Peyer's patch (tissue), 4 donors: Measurements from ENCODE around the gene HAPLN3. TPM values are rescaled to one million over a fixed set of nuclear protein-coding genes. Genes with fewer than 3 reads are reported as not detected.

Experiments used
- DNase-seq, 3 donors: peaks; one replicate each; pipeline ENCODE4 v3.0.0-alpha.2; 2017 to 2019
- H3K27ac ChIP-seq, 4 donors: fragments of 200-600 bp; sonication (generic); one replicate each; pipeline ENCODE4 v1.5.1; 2016 to 2019
- H3K27me3 ChIP-seq, 2 donors: fragments of 200-600 bp; sonication (generic); one replicate each; pipeline ENCODE4 v1.5.1; 2019
- H3K36me3 ChIP-seq, 3 donors: fragments of 200-600 bp; sonication (generic); one replicate each; pipeline ENCODE4 v1.5.1; 2016 to 2019
- H3K4me1 ChIP-seq, 4 donors: fragments of 200-600 bp; sonication (generic); one replicate each; pipeline ENCODE4 v1.5.1; 2016 to 2019
- H3K4me3 ChIP-seq, 4 donors: fragments of 200-600 bp; sonication (generic); 1 replicate in 3 of 4; 2 replicates in 1 of 4; pipeline ENCODE4 v1.5.1; 2016 to 2019; ENCODE audit warnings: mild to moderate bottlenecking in 1 of 4
- H3K9me3 ChIP-seq, 4 donors: fragments of 200-600 bp; sonication (generic); one replicate each; pipeline ENCODE4 v1.5.1; 2016 to 2019; ENCODE audit warnings: mild to moderate bottlenecking in 1 of 4
- POLR2A ChIP-seq, 2 donors: fragments of 450-650 bp; IDR thresholded peaks; one replicate each; pipeline ENCODE4 v1.5.1; 2017; ENCODE audit warnings: antibody characterized with exemption in 2 of 2, mild to moderate bottlenecking in 2 of 2, moderate library complexity in 2 of 2
- total RNA-seq, 4 donors: library from RNA; depleted of rRNA; stranded (reverse); fragments of >200 nt; gene quantifications; one replicate each; pipeline ENCODE4 v1.1.0, GENCODE V29; 2016
- TF ChIP-seq, protein P1 (sequence below), 6 experiments: fragments of 450-650 bp in 4 of 6; fragments of 200-600 bp in 2 of 6; sonication (generic) in 1 of 6; IDR thresholded peaks; one replicate each; pipeline ENCODE4 v1.5.1; 2017 to 2019; ENCODE audit warnings: antibody characterized with exemption in 6 of 6, mild to moderate bottlenecking in 3 of 6, moderate library complexity in 1 of 6

HAPLN3 gene
- total RNA-seq, 4 donors from 2014 or later = 3.7 to 21.5 (median 5.6) TPM

DNA sequence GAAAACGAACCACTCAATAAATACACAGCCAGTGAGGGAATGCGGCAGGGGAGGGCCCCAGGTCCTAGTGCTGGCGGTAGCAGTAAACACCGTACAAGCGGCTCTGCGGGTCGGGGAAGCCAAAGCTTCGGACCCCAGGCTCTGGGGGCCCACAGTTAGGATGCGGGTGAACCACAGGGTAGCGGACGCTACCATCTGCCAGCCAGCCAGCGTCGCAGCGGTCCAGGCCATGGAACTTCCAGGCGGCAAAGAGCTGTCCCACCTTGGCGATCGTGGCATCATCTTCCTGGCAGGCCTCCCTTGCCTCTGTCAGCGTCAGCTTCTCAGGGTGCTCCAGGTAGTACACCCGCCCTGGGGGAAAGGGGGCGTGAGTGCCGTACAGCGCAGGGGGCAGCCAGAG, 17.4 kb downstream of the HAPLN3 start:
- Histone ChIP-seq H3K27ac (no peak overlapping the region), H3K4me3 (no peak overlapping the region), H3K27me3 (no peaks in the 10 kb centered on the region), H3K36me3 (no peaks in the 10 kb centered on the region), H3K4me1 (no peaks in the 10 kb centered on the region), H3K9me3 (no peaks in the 10 kb centered on the region)
- TF ChIP-seq, protein P1, sequence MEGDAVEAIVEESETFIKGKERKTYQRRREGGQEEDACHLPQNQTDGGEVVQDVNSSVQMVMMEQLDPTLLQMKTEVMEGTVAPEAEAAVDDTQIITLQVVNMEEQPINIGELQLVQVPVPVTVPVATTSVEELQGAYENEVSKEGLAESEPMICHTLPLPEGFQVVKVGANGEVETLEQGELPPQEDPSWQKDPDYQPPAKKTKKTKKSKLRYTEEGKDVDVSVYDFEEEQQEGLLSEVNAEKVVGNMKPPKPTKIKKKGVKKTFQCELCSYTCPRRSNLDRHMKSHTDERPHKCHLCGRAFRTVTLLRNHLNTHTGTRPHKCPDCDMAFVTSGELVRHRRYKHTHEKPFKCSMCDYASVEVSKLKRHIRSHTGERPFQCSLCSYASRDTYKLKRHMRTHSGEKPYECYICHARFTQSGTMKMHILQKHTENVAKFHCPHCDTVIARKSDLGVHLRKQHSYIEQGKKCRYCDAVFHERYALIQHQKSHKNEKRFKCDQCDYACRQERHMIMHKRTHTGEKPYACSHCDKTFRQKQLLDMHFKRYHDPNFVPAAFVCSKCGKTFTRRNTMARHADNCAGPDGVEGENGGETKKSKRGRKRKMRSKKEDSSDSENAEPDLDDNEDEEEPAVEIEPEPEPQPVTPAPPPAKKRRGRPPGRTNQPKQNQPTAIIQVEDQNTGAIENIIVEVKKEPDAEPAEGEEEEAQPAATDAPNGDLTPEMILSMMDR (IDR thresholded peaks at IDR 0.05) = no peak
- no peak for TF ChIP-seq POLR2A (IDR thresholded peaks at IDR 0.05)
- DNase-seq = no peak

- no peaks in the 10 kb centered on the region for H3K4me1 ChIP-seq
- H3K9me3 ChIP-seq = no peaks in the 10 kb centered on the region
- no peaks in the 10 kb centered on the region for H3K27me3 ChIP-seq
- no peak for DNase-seq
- no peak overlapping the region for H3K4me3 ChIP-seq
- TF ChIP-seq POLR2A (IDR thresholded peaks at IDR 0.05) = no peak
- TF ChIP-seq, protein P1 (IDR thresholded peaks at IDR 0.05) = no peak
- H3K27ac ChIP-seq = no peak overlapping the region
- no peaks in the 10 kb centered on the region for H3K36me3 ChIP-seq
Observed at GRCh38 chr15:88877415-88877814, 17.9 kb downstream of the HAPLN3 start.

GRCh38 chr15:88876573-88876972, 18.8 kb downstream of the HAPLN3 start:
- no peaks in the 10 kb centered on the region for H3K4me1 ChIP-seq
- TF ChIP-seq, protein P1 (IDR thresholded peaks at IDR 0.05) = no peak
- TF ChIP-seq POLR2A (IDR thresholded peaks at IDR 0.05) = no peak

GRCh38 chr15:88874684-88875083, 20.7 kb downstream of the HAPLN3 start:
- Histone ChIP-seq H3K27me3 (no peaks in the 10 kb centered on the region), H3K4me3 (no peak overlapping the region), H3K9me3 (no peaks in the 10 kb centered on the region), H3K4me1 (no peaks in the 10 kb centered on the region), H3K36me3 (no peaks in the 10 kb centered on the region), H3K27ac (no peak overlapping the region)
- no peak for DNase-seq
- TF ChIP-seq POLR2A (IDR thresholded peaks at IDR 0.05) = no peak
- TF ChIP-seq, protein P1 (IDR thresholded peaks at IDR 0.05) = no peak

More at GRCh38 chr15:88876573-88876972, 18.8 kb downstream of the HAPLN3 start:
- Histone ChIP-seq H3K27ac (no peak overlapping the region), H3K36me3 (no peaks in the 10 kb centered on the region), H3K4me3 (no peak overlapping the region), H3K27me3 (no peaks in the 10 kb centered on the region), H3K9me3 (no peaks in the 10 kb centered on the region)
- no peak for DNase-seq

DNA sequence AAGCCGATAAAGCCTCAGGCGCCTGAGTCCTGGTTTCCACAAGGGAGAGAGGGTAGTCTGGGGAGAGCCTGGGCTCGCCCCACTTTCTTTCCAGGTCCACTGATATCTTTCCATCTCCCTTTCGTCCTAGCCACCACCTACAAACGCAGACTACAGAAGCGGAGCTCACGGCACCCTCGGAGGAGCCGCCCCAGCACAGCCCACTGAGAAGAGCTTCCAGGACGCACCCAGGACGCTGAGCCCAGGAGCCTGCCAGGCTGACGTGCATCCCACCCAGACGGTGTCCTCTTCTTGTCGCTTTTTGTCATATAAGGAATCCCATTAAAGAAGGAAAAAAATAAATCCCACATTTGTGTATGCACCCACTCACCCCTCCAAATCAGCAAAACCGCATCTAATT, 21.1 kb downstream of the HAPLN3 start:
- Histone ChIP-seq H3K36me3 (no peaks in the 10 kb centered on the region), H3K27ac (no peak overlapping the region), H3K4me3 (no peak overlapping the region), H3K27me3 (no peaks in the 10 kb centered on the region), H3K4me1 (no peaks in the 10 kb centered on the region), H3K9me3 (no peaks in the 10 kb centered on the region)
- TF ChIP-seq POLR2A (IDR thresholded peaks at IDR 0.05) = no peak
- TF ChIP-seq, protein P1 (IDR thresholded peaks at IDR 0.05) = no peak
- no peak for DNase-seq

- no peak for DNase-seq
- TF ChIP-seq POLR2A (IDR thresholded peaks at IDR 0.05) = no peak
- TF ChIP-seq, protein P1 (IDR thresholded peaks at IDR 0.05) = no peak
- no peaks in the 10 kb centered on the region for H3K27me3 ChIP-seq
Observed at GRCh38 chr15:88873786-88874185, 21.6 kb downstream of the HAPLN3 start.

More at GRCh38 chr15:88873786-88874185, 21.6 kb downstream of the HAPLN3 start:
- H3K4me3 ChIP-seq = no peak overlapping the region
- no peaks in the 10 kb centered on the region for H3K4me1 ChIP-seq
- H3K9me3 ChIP-seq = no peaks in the 10 kb centered on the region
- no peaks in the 10 kb centered on the region for H3K36me3 ChIP-seq
- no peak overlapping the region for H3K27ac ChIP-seq
